ENCODE results near the gene CADPS. TPM values are rescaled to one million over a fixed set of nuclear protein-coding genes. Genes with fewer than 3 reads are reported as not detected.

CADPS gene
- total and polyA plus RNA-seq, 10 donors, result 0.16 to 3.6 (median 0.40) TPM

- TF ChIP-seq POLR2AphosphoS5 (IDR thresholded peaks at IDR 0.05) (no peak), POLR2A (IDR thresholded peaks at IDR 0.05) (no peak)
- TF ChIP-seq, protein P1, sequence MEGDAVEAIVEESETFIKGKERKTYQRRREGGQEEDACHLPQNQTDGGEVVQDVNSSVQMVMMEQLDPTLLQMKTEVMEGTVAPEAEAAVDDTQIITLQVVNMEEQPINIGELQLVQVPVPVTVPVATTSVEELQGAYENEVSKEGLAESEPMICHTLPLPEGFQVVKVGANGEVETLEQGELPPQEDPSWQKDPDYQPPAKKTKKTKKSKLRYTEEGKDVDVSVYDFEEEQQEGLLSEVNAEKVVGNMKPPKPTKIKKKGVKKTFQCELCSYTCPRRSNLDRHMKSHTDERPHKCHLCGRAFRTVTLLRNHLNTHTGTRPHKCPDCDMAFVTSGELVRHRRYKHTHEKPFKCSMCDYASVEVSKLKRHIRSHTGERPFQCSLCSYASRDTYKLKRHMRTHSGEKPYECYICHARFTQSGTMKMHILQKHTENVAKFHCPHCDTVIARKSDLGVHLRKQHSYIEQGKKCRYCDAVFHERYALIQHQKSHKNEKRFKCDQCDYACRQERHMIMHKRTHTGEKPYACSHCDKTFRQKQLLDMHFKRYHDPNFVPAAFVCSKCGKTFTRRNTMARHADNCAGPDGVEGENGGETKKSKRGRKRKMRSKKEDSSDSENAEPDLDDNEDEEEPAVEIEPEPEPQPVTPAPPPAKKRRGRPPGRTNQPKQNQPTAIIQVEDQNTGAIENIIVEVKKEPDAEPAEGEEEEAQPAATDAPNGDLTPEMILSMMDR (IDR thresholded peaks at IDR 0.05 in 8 of 11, conservative IDR thresholded peaks at IDR 0.05 in 3 of 11), result no peak
- no peaks in the 10 kb centered on the region for H3K4me1 ChIP-seq
- H3K9me3 ChIP-seq, result no peaks in the 10 kb centered on the region
- no peaks in the 10 kb centered on the region for H3K27me3 ChIP-seq (replicated peaks in 1 of 7)
- intact Hi-C loops (cut with DNase I; ENCODE audit: low total_unique reads), result no loop called here
- no peaks in the 10 kb centered on the region for H3K36me3 ChIP-seq
- WGBS, 5 donors, result 67 to 86% (median 73%) methylated on average over 2 of the region's 2 CpGs
- no peak overlapping the region for H3K27ac ChIP-seq
- no peak for DNase-seq
- no peak overlapping the region for H3K4me3 ChIP-seq
These were observed 23.6 kb upstream of the CADPS start for GRCh38 chr3:62898530-62899496.

DNA sequence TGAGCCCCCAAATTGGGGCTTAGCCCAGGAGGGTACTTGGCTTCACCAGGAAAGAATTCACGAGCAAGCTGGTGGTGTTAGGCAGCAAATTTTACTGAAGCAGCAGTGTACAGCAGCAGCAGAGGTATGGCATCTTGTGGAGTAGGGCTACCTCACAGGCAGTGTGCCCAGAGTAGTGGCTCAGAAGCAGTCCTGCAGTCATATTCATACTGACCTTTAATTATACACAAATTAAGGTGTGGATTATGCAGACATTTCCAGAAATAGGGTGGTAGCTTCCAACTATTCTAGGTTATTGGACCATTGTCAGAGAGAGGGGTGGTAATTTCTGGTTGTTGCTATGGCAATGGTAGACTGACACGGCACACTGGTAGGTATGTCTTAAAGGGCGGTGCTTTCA is 20.7 kb upstream of the CADPS start:
- no peaks in the 10 kb centered on the region for H3K9me3 ChIP-seq
- no peaks in the 10 kb centered on the region for H3K4me1 ChIP-seq
- no peak overlapping the region for H3K4me3 ChIP-seq
- DNase-seq, result no peak
- WGBS, 5 donors, result 75 to 92% (median 85%) methylated on average over 3 of the region's 3 CpGs
- no peak overlapping the region for H3K27ac ChIP-seq
- intact Hi-C loops (cut with DNase I; ENCODE audit: low total_unique reads), result no loop called here
- TF ChIP-seq POLR2AphosphoS5 (IDR thresholded peaks at IDR 0.05), result no peak
- no peak for TF ChIP-seq POLR2A (IDR thresholded peaks at IDR 0.05)
- TF ChIP-seq, protein P1 (IDR thresholded peaks at IDR 0.05 in 8 of 11, conservative IDR thresholded peaks at IDR 0.05 in 3 of 11), result no peak
- no peaks in the 10 kb centered on the region for H3K27me3 ChIP-seq (replicated peaks in 1 of 7)
- H3K36me3 ChIP-seq, result no peaks in the 10 kb centered on the region

GRCh38 chr3:62892951-62893350 is 17.7 kb upstream of the CADPS start:
- TF ChIP-seq, protein P1 (IDR thresholded peaks at IDR 0.05 in 8 of 11, conservative IDR thresholded peaks at IDR 0.05 in 3 of 11), result no peak
- TF ChIP-seq POLR2AphosphoS5 (IDR thresholded peaks at IDR 0.05) (no peak), POLR2A (IDR thresholded peaks at IDR 0.05) (no peak)
- H3K9me3 ChIP-seq, result no peaks in the 10 kb centered on the region
- H3K36me3 ChIP-seq, result no peaks in the 10 kb centered on the region
- intact Hi-C loops (cut with DNase I; ENCODE audit: low total_unique reads), result no loop called here
- H3K4me3 ChIP-seq, result no peak overlapping the region
- DNase-seq, result no peak
- H3K27ac ChIP-seq, result no peak overlapping the region
- H3K27me3 ChIP-seq (replicated peaks in 1 of 7), result no peaks in the 10 kb centered on the region
- H3K4me1 ChIP-seq, result no peaks in the 10 kb centered on the region
- 62 to 76% (median 69%) methylated on average over 2 of the region's 2 CpGs for WGBS, 5 donors

DNA sequence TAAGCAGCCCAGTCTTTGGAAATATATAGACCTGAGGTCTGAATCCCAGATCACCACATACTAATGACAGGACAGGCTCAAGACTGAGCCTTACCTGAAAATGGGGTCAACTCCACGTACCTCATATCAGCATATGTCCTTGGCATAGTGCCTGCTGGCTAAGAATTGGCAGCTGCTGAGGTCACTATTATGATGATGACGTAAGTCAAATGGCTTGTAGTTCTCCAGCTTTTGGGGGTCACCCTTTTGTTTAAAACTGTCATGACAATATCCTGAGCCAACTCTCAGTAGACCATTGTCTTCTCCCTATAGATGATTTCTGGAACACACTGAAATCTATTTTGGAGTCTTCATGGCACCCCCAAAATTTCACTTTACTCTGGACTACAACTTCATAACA is 16.8 kb upstream of the CADPS start:
- H3K36me3 ChIP-seq, result no peaks in the 10 kb centered on the region
- TF ChIP-seq POLR2AphosphoS5 (IDR thresholded peaks at IDR 0.05) (no peak), POLR2A (IDR thresholded peaks at IDR 0.05) (no peak)
- TF ChIP-seq, protein P1 (IDR thresholded peaks at IDR 0.05 in 8 of 11, conservative IDR thresholded peaks at IDR 0.05 in 3 of 11), result no peak
- no peaks in the 10 kb centered on the region for H3K4me1 ChIP-seq
- no peak overlapping the region for H3K27ac ChIP-seq
- no peaks in the 10 kb centered on the region for H3K9me3 ChIP-seq
- WGBS, 5 donors, result 59 to 80% (median 69%) methylated on average over 2 of the region's 2 CpGs
- intact Hi-C loops (cut with DNase I; ENCODE audit: low total_unique reads), result no loop called here
- DNase-seq, result no peak
- no peak overlapping the region for H3K4me3 ChIP-seq
- no peaks in the 10 kb centered on the region for H3K27me3 ChIP-seq (replicated peaks in 1 of 7)
